GM23338 (cell line): ENCODE data around the gene INHA. TPM values are rescaled to one million over a fixed set of nuclear protein-coding genes. Genes with fewer than 3 reads are reported as not detected.

Source experiments
- ATAC-seq: fragments of 200-7000 bp; cut with Tn5 transposase; 3 replicates; pipeline ENCODE4 v1.9.1; 2020
- DNase-seq: peaks from one replicate; pipeline ENCODE4 v3.0.0-alpha.2; 2015; ENCODE audit warnings: low spot score
- H2AFZ ChIP-seq: fragments of 200-600 bp; sonication (generic); 2 replicates; pipeline ENCODE4 v1.8.0; 2016; ENCODE audit warnings: antibody characterized with exemption, mild to moderate bottlenecking, moderate library complexity
- H3F3A ChIP-seq: fragments of 200-600 bp; sonication (generic); replicated peaks from 2 replicates; pipeline ENCODE4 v1.8.0; 2017; ENCODE audit warnings: antibody characterized with exemption, mixed run types, low read depth
- H3K27ac ChIP-seq: fragments of 200-600 bp; sonication (generic); 2 replicates; pipeline ENCODE4 v1.6.1; 2016; ENCODE audit warnings: low read depth
- H3K27me3 ChIP-seq: fragments of 200-600 bp; sonication (generic); 2 replicates; pipeline ENCODE4 v1.8.0; 2016; ENCODE audit warnings: mild to moderate bottlenecking, mixed run types, moderate library complexity; ENCODE audit not compliant: insufficient read depth
- H3K36me3 ChIP-seq: fragments of 200-600 bp; sonication (generic); 2 replicates; pipeline ENCODE4 v1.8.0; 2016; ENCODE audit warnings: mild to moderate bottlenecking; ENCODE audit not compliant: insufficient read depth
- H3K4me1 ChIP-seq: fragments of 200-600 bp; sonication (generic); 2 replicates; pipeline ENCODE4 v1.8.0; 2016; ENCODE audit warnings: mild to moderate bottlenecking, moderate library complexity; ENCODE audit not compliant: insufficient read depth
- H3K4me2 ChIP-seq: fragments of 200-600 bp; sonication (generic); 2 replicates; pipeline ENCODE4 v1.7.1; 2017; ENCODE audit warnings: mixed run types
- H3K4me3 ChIP-seq: fragments of 200-600 bp; sonication (generic); 2 replicates; pipeline ENCODE4 v1.6.1; 2016; ENCODE audit warnings: mixed run types
- H3K79me2 ChIP-seq: fragments of 200-600 bp; sonication (generic); replicated peaks from 2 replicates; pipeline ENCODE4 v1.8.0; 2017; ENCODE audit warnings: mild to moderate bottlenecking; ENCODE audit not compliant: insufficient read depth
- H3K9me2 ChIP-seq: fragments of 200-600 bp; sonication (generic); 2 replicates; pipeline ENCODE4 v1.8.0; 2017; ENCODE audit not compliant: insufficient read depth
- H4K20me1 ChIP-seq: fragments of 200-600 bp; sonication (generic); replicated peaks from 2 replicates; pipeline ENCODE4 v1.8.0; 2017; ENCODE audit warnings: mild to moderate bottlenecking; ENCODE audit not compliant: insufficient read depth
- H3K27ac Mint-ChIP-seq: 2 replicates; pipeline ENCODE4 v1.8.0; 2020; ENCODE audit warnings: inconsistent platforms, mild to moderate bottlenecking, moderate library complexity, mixed read lengths
- H3K27me3 Mint-ChIP-seq: 3 replicates; pipeline ENCODE4 v1.8.0; 2022; ENCODE audit warnings: low read depth, mild to moderate bottlenecking, moderate library complexity, mixed read lengths, inconsistent platforms; ENCODE audit not compliant: insufficient read depth, poor library complexity
- H3K36me3 Mint-ChIP-seq: 3 replicates; pipeline ENCODE4 v1.8.0; 2021; ENCODE audit warnings: low read depth, mild to moderate bottlenecking, inconsistent platforms, moderate library complexity, mixed read lengths
- H3K4me1 Mint-ChIP-seq: 3 replicates; pipeline ENCODE4 v1.8.0; 2020; ENCODE audit warnings: mild to moderate bottlenecking, inconsistent platforms, mixed read lengths
- H3K4me3 Mint-ChIP-seq: 3 replicates; pipeline ENCODE4 v1.8.0; 2021; ENCODE audit warnings: moderate library complexity, mild to moderate bottlenecking, inconsistent platforms, mixed read lengths
- H3K9me3 Mint-ChIP-seq: 3 replicates; pipeline ENCODE4 v1.8.0; 2020; ENCODE audit warnings: moderate library complexity, mild to moderate bottlenecking, inconsistent platforms, mixed read lengths
- NANOG ChIP-seq: IDR thresholded peaks from 2 replicates; pipeline ENCODE4 v1.6.1; 2016; ENCODE audit warnings: antibody characterized with exemption, borderline replicate concordance
- POLR2AphosphoS5 ChIP-seq: IDR thresholded peaks from 2 replicates; pipeline ENCODE4 v1.6.1; 2016; ENCODE audit warnings: antibody characterized with exemption, low read depth
- STAT1 ChIP-seq: IDR thresholded peaks from one replicate; pipeline ENCODE4 v1.6.1; 2016; ENCODE audit warnings: antibody characterized with exemption; ENCODE audit not compliant: unreplicated experiment
- ZNF462 ChIP-seq: fragments of 250-450 bp; sonication (Bioruptor Pico); IDR thresholded peaks from 2 replicates; pipeline ENCODE4 v1.5.0; 2020; ENCODE audit warnings: mild to moderate bottlenecking, moderate library complexity
- polyA plus RNA-seq: library from polyadenylated mRNA; unstranded; fragments of >200 nt; fragmentation: Nextera tagmentation; extraction: Ambion mirVana; gene quantifications from 2 replicates; pipeline ENCODE4 v1.2.1, GENCODE V29; 2016
- total RNA-seq: library from RNA; depleted of rRNA; stranded (reverse); fragments of >200 nt; shearing (Covaris generic); gene quantifications from 2 replicates; pipeline ENCODE4 v1.2.3, GENCODE V29; 2014

INHA gene
- total and polyA plus RNA-seq, 2 experiments from 2014 or later: 1.5 to 1.6 TPM

GRCh38 chr2:219563271-219563928 is 8.7 kb upstream of the INHA start:
- H4K20me1 ChIP-seq: no peaks in the 10 kb centered on the region
- ATAC-seq (no peak), DNase-seq (no peak)
- peaks cover 10% of the 10 kb centered on the region; the same call in 1 of the 2 replicates for H3K79me2 ChIP-seq
- Mint-ChIP-seq H3K9me3 (peaks cover 2% of the 10 kb centered on the region; the same call in 2 of the 3 replicates), H3K36me3 (peaks cover 67% of the 10 kb centered on the region), H3K4me1 (peaks cover 80% of the 10 kb centered on the region), H3K27ac (peak overlapping the region; percentile 82), H3K4me3 (no peak overlapping the region), H3K27me3 (peaks cover 36% of the 10 kb centered on the region)
- no peaks in the 10 kb centered on the region for H3K27me3 ChIP-seq
- H3K4me1 ChIP-seq: peaks cover 65% of the 10 kb centered on the region
- H3K27ac ChIP-seq: no peak overlapping the region
- 0 out of 2 replicates have a peak, but pooled peaks have one; percentile 13 for TF ChIP-seq POLR2AphosphoS5
- TF ChIP-seq ZNF462: no peak
- no peak for TF ChIP-seq NANOG
- TF ChIP-seq STAT1: no peak
- peaks cover 8% of the 10 kb centered on the region; the same call in 1 of the 2 replicates for H3K36me3 ChIP-seq
- no peak overlapping the region for H2AFZ ChIP-seq
- H3F3A ChIP-seq: peaks cover 41% of the 10 kb centered on the region
- H3K4me2 ChIP-seq: no peak overlapping the region
- no peak overlapping the region for H3K4me3 ChIP-seq
- H3K9me2 ChIP-seq: no peaks in the 10 kb centered on the region
